HUDEP-2 (cell line): ENCODE measurements around the gene SLC25A33.
"Not testable (repeated sequence)": the region's sequence is repeated elsewhere in the genome, so short reads cannot be mapped to it uniquely, and the experiment has no call there.

Experiments used
- DNase-seq, 76 experiments: peaks; one replicate each; lab custom pipeline; 2025; ENCODE audit not compliant: unreplicated experiment in 76 of 76; lab: John Stamatoyannopoulos, UW

SLC25A33 gene

DNA sequence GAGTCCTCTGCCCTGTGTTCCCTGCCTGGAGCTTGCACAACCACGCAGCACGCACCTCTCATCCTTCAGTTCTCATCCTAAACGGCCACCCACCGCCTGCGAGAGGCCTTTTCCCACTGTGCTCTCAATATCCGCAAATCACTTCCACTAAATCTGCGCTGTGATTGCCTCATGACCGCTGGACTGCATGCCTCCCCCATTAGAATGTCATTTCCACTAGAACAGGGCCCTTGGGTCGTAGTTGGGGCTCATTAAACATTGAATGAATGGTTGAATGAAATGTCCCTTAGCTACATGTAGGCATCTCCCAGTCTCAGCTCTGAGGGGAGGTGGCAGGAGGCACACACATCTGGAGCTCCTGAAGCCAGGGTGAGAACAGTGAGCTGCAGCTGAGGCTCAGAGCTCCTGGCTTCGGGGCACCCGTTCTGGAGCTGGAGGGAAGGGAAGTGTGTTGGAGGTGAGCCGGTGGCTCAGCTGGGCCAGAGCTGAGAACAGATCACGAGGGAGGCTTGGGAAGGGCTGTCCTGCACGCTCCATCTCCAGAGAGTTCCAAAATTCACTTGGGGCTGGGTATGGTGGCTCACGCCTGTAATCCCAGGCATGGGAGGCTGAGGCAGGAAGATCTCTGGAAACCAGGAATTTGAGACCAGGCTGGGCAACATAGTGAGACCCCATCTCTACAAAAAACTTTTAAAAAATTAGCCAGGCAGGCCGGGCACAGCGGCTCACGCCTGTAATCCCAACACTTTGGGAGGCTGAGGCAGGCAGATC is 79.8 kb downstream of the SLC25A33 start:
- DNase-seq, result no peak

GRCh38 chr1:9621032-9621431 is 81.8 kb downstream of the SLC25A33 start:
- DNase-seq, result no peak

- DNase-seq, result no peak
These were observed 84.8 kb downstream of the SLC25A33 start for GRCh38 chr1:9624081-9624480.

DNA sequence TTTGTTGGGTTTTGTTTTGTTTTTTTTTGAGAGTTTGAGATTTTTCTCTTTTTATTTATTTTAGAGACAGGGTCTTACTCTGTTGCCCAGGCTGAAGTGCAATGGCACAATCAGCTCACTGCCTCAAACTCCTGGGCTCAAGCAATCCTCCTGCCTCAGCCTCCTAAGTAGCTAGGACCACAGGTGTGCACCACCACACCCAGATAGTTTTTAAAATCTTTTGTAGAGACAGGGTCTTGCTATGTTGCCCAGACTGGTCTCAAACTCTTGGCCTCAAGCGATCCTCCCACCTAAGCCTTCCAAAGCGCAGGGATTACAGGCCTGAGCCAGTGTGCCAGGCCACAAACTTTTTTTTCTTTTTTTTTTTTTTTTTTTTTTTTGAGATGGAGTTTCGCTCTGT is 85.8 kb downstream of the SLC25A33 start:
- not testable (repeated sequence) for DNase-seq

DNA sequence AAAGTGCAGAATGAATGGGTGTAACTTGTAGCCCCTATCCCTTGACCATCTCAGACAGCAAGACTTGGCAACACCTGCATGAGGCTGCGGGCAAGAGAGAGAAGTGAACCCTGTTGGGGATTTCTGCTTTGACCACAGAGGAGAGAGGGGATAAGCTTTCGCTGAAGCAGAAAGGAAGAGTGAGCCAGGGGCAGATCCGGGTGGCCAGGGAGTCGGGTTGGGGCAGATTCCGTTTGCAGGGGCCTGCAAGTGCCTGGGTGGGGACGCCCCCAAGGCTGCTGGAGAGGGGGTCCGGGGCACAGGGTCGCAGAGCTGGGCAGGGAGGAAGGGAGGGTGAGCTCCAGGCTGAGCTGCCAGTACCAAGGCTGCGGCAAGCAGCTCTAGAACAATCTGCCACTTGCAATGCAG is 86.9 kb downstream of the SLC25A33 start:
- DNase-seq, result no peak

GRCh38 chr1:9628541-9629444 is 89.5 kb downstream of the SLC25A33 start:
- DNase-seq, result no peak

DNA sequence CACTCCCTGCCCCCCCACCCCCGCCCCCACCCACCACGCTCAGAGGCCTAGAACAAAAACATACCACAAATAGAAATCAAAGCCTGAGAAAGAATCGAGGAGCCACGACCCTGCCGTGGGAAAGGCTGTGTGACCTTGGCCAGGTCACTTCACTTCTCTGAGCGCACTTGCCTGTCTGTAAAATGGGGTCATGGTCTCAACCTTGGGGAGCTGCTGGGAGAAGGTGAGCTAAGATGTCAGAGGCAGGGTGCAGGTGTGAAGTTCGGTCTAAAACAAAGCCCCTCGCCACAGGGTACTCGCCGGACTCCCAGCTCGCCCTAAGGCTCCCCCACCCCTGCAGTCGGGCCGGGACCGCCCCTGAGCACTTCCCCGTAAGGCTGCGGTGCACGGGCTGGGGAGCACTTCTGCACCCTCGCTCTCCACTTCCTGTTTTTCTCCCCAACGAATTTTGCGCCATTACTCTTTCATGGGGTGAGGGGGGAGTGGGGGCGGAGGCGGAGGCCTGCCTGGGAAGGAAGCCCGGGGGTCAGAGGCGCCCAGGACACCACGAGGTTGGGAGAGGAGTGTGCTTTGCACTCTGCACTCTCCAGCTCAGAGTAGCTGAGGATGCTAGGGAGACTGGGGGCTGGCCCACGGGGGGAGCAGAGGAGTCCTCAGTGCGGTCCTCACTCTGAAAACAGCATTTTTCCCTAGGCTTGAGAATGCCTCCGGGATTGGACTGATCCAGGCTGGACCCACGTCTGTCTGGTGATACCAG is 90.4 kb downstream of the SLC25A33 start:
- DNase-seq, result no peak

DNA sequence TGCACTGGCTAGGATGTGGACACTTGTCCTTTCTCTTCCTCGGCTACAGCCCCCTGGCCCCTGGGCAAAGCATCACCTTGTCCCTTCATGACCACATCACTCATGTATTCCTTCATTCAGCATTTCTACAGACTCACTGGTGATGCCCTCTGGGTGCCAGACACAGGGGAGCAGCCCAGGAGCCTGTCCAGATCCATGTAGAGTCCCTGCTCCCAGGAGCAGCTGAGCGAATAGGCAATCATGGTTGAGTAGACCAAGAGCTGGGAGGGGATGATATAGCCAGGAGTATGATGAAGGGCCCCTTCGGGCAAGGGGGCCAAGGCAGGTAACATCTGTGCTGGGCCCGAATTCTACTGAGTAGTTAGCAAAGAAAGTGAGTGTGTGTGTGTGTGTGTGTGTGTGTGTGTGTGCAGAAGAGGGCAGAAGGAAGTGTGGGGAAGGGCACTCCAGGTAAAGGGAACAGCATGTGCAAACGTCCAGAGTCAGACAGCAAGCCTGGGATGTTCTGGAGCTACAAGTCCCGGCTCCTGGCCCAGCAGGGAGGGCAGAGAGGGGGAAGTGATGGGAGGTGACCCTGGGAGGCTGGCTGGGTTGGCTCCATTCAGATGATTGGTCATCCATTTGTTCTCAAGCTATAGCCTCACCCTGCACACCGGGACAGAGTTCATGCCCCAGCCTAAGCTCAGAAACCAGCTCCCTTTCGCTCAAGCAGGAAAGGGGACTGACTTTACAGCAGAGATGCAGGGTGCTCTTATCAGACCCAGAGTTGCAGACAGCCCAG is 91.3 kb downstream of the SLC25A33 start:
- no peak for DNase-seq

DNA sequence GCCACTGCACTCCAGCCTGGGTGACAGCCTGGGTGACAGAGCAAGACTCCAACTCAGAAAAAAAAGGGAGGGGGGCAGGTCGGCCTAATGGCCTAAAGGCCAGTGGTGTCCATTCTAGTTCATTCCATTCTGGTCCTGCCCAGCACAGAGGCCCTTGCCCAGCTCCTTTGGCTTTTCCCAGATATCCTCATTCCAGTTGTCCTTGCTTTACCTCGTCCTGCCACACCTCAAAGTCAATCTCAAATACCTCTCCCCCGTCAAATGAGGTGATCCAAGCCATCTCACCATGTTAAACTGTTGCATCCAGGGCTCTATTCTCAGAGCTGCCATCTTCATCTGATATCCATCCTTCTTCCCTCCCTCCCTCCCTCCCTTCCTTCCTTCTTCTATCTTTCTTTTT is 92.3 kb downstream of the SLC25A33 start:
- no peak for DNase-seq

DNA sequence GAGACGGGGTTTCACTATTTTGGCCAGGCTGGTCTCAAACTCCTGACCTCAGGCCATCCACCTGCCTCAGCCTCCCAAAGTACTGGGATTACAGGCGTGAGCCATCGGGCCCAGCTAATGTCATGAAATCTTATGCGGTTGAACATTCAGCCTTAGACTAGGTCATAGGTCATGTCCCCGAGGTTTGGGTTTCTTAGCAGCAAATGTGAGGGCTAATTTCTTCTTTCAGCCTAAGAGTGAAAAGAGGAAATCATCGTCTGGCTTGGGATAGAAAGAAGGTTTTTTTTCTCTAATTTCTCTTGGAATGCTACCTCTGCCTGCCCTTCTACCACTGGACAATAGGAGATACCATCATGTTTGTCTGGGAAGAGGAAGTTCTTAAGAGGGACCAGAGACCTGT is 94.2 kb downstream of the SLC25A33 start:
- DNase-seq, result no peak

DNA sequence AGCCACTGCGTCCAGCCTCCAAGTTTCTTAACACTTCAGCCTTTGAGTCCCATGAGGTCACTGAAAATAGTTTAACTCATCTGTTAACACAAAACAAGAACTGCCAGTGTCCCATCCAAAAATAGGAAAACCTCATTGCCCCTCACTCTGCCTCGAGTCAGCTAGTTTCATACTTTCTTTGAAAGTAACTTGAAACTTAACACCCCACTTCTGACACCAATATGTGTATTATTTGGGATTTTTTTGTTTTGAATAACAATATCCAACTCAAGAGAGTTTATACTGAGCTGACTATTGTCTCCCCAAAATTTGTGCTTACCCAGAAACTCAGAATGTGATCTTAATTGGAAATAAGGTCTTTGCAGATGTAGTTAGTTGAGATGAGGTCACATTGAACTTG is 95.3 kb downstream of the SLC25A33 start:
- DNase-seq, result no peak
